ENCODE data around the gene SH3BGR. TPM values are rescaled to one million over a fixed set of nuclear protein-coding genes. Genes with fewer than 3 reads are reported as not detected.

SH3BGR gene
- polyA plus RNA-seq, 1 donor (not counting 4 experiments of a cell fraction or from before 2014, with no cell fraction given): 1.4 TPM

- Histone ChIP-seq H3K4me1 (ENCODE audit: control insufficient read depth, extremely low read depth, insufficient read depth, low read length) (no peaks in the 10 kb centered on the region), H3K27ac (ENCODE audit: control insufficient read depth, insufficient read depth, low read length) (no peak overlapping the region), H3K9me3 (ENCODE audit: control insufficient read depth, low read depth, low read length) (no peaks in the 10 kb centered on the region), H3K4me3 (ENCODE audit: control insufficient read depth in 2 of 3, extremely low read depth in 1 of 3, insufficient read depth in 2 of 3, low read depth in 1 of 3, low read length in 3 of 3) (no peak overlapping the region), H4K20me1 (ENCODE audit: control insufficient read depth, extremely low read depth, insufficient read depth, low read length) (no peaks in the 10 kb centered on the region), H3K4me2 (ENCODE audit: control insufficient read depth, extremely low read depth, insufficient read depth, low read depth, low read length) (no peak overlapping the region), H3K36me3 (ENCODE audit: control insufficient read depth in 2 of 2, extremely low read depth in 1 of 2, insufficient read depth in 2 of 2, low read length in 2 of 2) (no peaks in the 10 kb centered on the region), H2AFZ (ENCODE audit: control insufficient read depth, low read length) (no peak overlapping the region), H3K27me3 (ENCODE audit: control insufficient read depth, extremely low read depth, insufficient read depth, low read length) (no peaks in the 10 kb centered on the region), H3K9ac (ENCODE audit: control insufficient read depth, extremely low read depth, insufficient read depth, low read length) (no peak overlapping the region), H3K79me2 (ENCODE audit: control insufficient read depth, insufficient read depth, low read length) (no peaks in the 10 kb centered on the region), H3K9me1 (ENCODE audit: control insufficient read depth, extremely low read depth, insufficient read depth, low read length) (no peaks in the 10 kb centered on the region)
- dilution Hi-C loops (cut with MboI; ENCODE audit: extremely low pct_ligation_motif_present, low sequenced_read_pairs): no loop called here
- DNase-seq (ENCODE audit: low read depth, low spot score) (no peak), FAIRE-seq (no peak)
- TF ChIP-seq EZH2 (IDR thresholded peaks at IDR 0.05; ENCODE audit: low read length) (no peak), CTCF (optimal IDR thresholded peaks at IDR 0.05 in 1 of 3, IDR thresholded peaks at IDR 0.05 in 1 of 3, conservative IDR thresholded peaks at IDR 0.05 in 1 of 3; ENCODE audit: extremely low read depth in 1 of 3, insufficient read depth in 2 of 3, low read length in 3 of 3) (no peak)
Measured at GRCh38 chr21:39527067-39527595, 75.4 kb downstream of the SH3BGR start.

- no peak for TF ChIP-seq CTCF (optimal IDR thresholded peaks at IDR 0.05 in 1 of 3, IDR thresholded peaks at IDR 0.05 in 1 of 3, conservative IDR thresholded peaks at IDR 0.05 in 1 of 3; ENCODE audit: extremely low read depth in 1 of 3, insufficient read depth in 2 of 3, low read length in 3 of 3)
- TF ChIP-seq EZH2 (IDR thresholded peaks at IDR 0.05; ENCODE audit: low read length): no peak
- H3K4me2 ChIP-seq (ENCODE audit: control insufficient read depth, extremely low read depth, insufficient read depth, low read depth, low read length): no peak overlapping the region
- FAIRE-seq (no peak), DNase-seq (ENCODE audit: low read depth, low spot score) (no peak)
- no peaks in the 10 kb centered on the region for H3K4me1 ChIP-seq (ENCODE audit: control insufficient read depth, extremely low read depth, insufficient read depth, low read length)
- no peak overlapping the region for H3K27ac ChIP-seq (ENCODE audit: control insufficient read depth, insufficient read depth, low read length)
- H3K9me1 ChIP-seq (ENCODE audit: control insufficient read depth, extremely low read depth, insufficient read depth, low read length): no peaks in the 10 kb centered on the region
- H3K9ac ChIP-seq (ENCODE audit: control insufficient read depth, extremely low read depth, insufficient read depth, low read length): no peak overlapping the region
- no peaks in the 10 kb centered on the region for H3K36me3 ChIP-seq (ENCODE audit: control insufficient read depth in 2 of 2, extremely low read depth in 1 of 2, insufficient read depth in 2 of 2, low read length in 2 of 2)
- H3K9me3 ChIP-seq (ENCODE audit: control insufficient read depth, low read depth, low read length): no peaks in the 10 kb centered on the region
- H2AFZ ChIP-seq (ENCODE audit: control insufficient read depth, low read length): no peak overlapping the region
- H4K20me1 ChIP-seq (ENCODE audit: control insufficient read depth, extremely low read depth, insufficient read depth, low read length): no peaks in the 10 kb centered on the region
- no peaks in the 10 kb centered on the region for H3K27me3 ChIP-seq (ENCODE audit: control insufficient read depth, extremely low read depth, insufficient read depth, low read length)
- dilution Hi-C loops (cut with MboI; ENCODE audit: extremely low pct_ligation_motif_present, low sequenced_read_pairs): no loop called here
- no peak overlapping the region for H3K4me3 ChIP-seq (ENCODE audit: control insufficient read depth in 2 of 3, extremely low read depth in 1 of 3, insufficient read depth in 2 of 3, low read depth in 1 of 3, low read length in 3 of 3)
- H3K79me2 ChIP-seq (ENCODE audit: control insufficient read depth, insufficient read depth, low read length): no peaks in the 10 kb centered on the region
Measured at GRCh38 chr21:39527664-39528381, 76.1 kb downstream of the SH3BGR start.
